Fibroblast of lung (primary cell): Measurements from ENCODE around the gene CDR2L. TPM values are rescaled to one million over a fixed set of nuclear protein-coding genes. Genes with fewer than 3 reads are reported as not detected.

ENCODE experiments used
- DNase-seq, 2 donors: peaks; one replicate each; pipeline versions ENCODE4 v3.0.0 to v3.0.0-alpha.2; 2010; ENCODE audit warnings: low read depth in 2 of 2
- H2AFZ ChIP-seq: 2 replicates; pipeline ENCODE4 v1.5.1; 2012; ENCODE audit warnings: low read length, control low read depth, inconsistent platforms
- H3K27ac ChIP-seq: 2 replicates; pipeline ENCODE4 v1.5.1; 2011; ENCODE audit warnings: low read length, control low read depth; ENCODE audit not compliant: insufficient read depth
- H3K27me3 ChIP-seq: 2 replicates; pipeline ENCODE4 v1.5.1; 2011; ENCODE audit warnings: mild to moderate bottlenecking, low read length; ENCODE audit not compliant: control insufficient read depth, insufficient read depth
- H3K36me3 ChIP-seq: 2 replicates; pipeline ENCODE4 v1.5.1; 2011; ENCODE audit warnings: low read length; ENCODE audit not compliant: control insufficient read depth, insufficient read depth
- H3K4me1 ChIP-seq: 2 replicates; pipeline ENCODE4 v1.5.1; 2011; ENCODE audit warnings: low read length; ENCODE audit not compliant: control insufficient read depth, insufficient read depth; ENCODE audit errors: extremely low read depth
- H3K4me2 ChIP-seq: 2 replicates; pipeline ENCODE4 v1.5.1; 2011; ENCODE audit warnings: low read length, control low read depth; ENCODE audit not compliant: insufficient read depth; ENCODE audit errors: extremely low read depth
- H3K4me3 ChIP-seq, 4 experiments: fragments of 200-600 bp in 1 of 4; sonication (generic) in 1 of 4; replicated peaks in 1 of 4; 2 replicates each; pipeline ENCODE4 v1.5.1; 2011 to 2016; ENCODE audit warnings: low read length in 4 of 4, low read depth in 3 of 4, mild to moderate bottlenecking in 3 of 4, control low read depth in 2 of 4, inconsistent platforms in 1 of 4, mixed read lengths in 1 of 4; ENCODE audit not compliant: insufficient read depth in 1 of 4; ENCODE audit errors: control extremely low read depth in 1 of 4
- H3K79me2 ChIP-seq: 2 replicates; pipeline ENCODE4 v1.5.1; 2012; ENCODE audit warnings: mild to moderate bottlenecking, low read length, inconsistent platforms; ENCODE audit not compliant: control insufficient read depth, insufficient read depth
- H3K9ac ChIP-seq: 2 replicates; pipeline ENCODE4 v1.5.1; 2011; ENCODE audit warnings: mild to moderate bottlenecking, low read length, control low read depth; ENCODE audit not compliant: insufficient read depth
- H3K9me3 ChIP-seq: 2 replicates; pipeline ENCODE4 v1.5.1; 2012; ENCODE audit warnings: low read depth, low read length; ENCODE audit not compliant: control insufficient read depth, insufficient read depth
- H4K20me1 ChIP-seq: 2 replicates; pipeline ENCODE4 v1.5.1; 2011; ENCODE audit warnings: low read length; ENCODE audit not compliant: control insufficient read depth, insufficient read depth; ENCODE audit errors: extremely low read depth
- CTCF ChIP-seq, 2 donors: IDR thresholded peaks in 1 of 2; conservative IDR thresholded peaks in 1 of 2; 1 replicate in 1 of 2; 2 replicates in 1 of 2; pipeline ENCODE4 v1.5.1; 2011 to 2012; ENCODE audit warnings: low read length in 2 of 2, control low read depth in 1 of 2, inconsistent platforms in 1 of 2, low read depth in 1 of 2, mild to moderate bottlenecking in 1 of 2
- EZH2 ChIP-seq: IDR thresholded peaks from 2 replicates; pipeline ENCODE4 v1.5.1; 2012; ENCODE audit warnings: low read length, control low read depth, mild to moderate bottlenecking; ENCODE audit errors: missing control alignments
- polyA plus RNA-seq, 2 donors: library from polyadenylated mRNA; depleted of rRNA in 1 of 2; stranded (reverse) in 1 of 2; unstranded in 1 of 2; fragments of >200 nt; gene quantifications; 2 replicates each; pipeline ENCODE4 v1.2.1, GENCODE V29; 2011 to 2012; ENCODE audit warnings: missing spikeins in 1 of 2
- total RNA-seq: library from RNA; depleted of rRNA; stranded (reverse); fragments of >200 nt; gene quantifications from 2 replicates; pipeline ENCODE4 v1.2.1, GENCODE V29; 2014

CDR2L gene
- total and polyA plus RNA-seq, 2 donors (not counting 1 experiment from before 2014, with no cell fraction given), result 9.7 to 12.2 TPM

- H3K4me3 ChIP-seq, result no peak overlapping the region
- no peak overlapping the region for H3K4me2 ChIP-seq
- TF ChIP-seq CTCF (conservative IDR thresholded peaks at IDR 0.05 in 1 of 2, IDR thresholded peaks at IDR 0.05 in 1 of 2; ENCODE audit: low read depth in 1 of 2, low read length in 2 of 2) (no peak), EZH2 (peak; percentile 32)
- no peaks in the 10 kb centered on the region for H3K9me3 ChIP-seq
- H3K27ac ChIP-seq, result no peak overlapping the region
- DNase-seq, result no peak
- H3K27me3 ChIP-seq, result peaks cover 40% of the 10 kb centered on the region
- no peak overlapping the region for H2AFZ ChIP-seq
- H3K4me1 ChIP-seq, result no peaks in the 10 kb centered on the region
- H3K9ac ChIP-seq, result no peak overlapping the region
- H3K36me3 ChIP-seq, result no peaks in the 10 kb centered on the region
- H4K20me1 ChIP-seq, result no peaks in the 10 kb centered on the region
- H3K79me2 ChIP-seq, result no peaks in the 10 kb centered on the region
Measured at GRCh38 chr17:74941128-74941725, 46.2 kb upstream of the CDR2L start.

- Histone ChIP-seq H3K79me2 (no peaks in the 10 kb centered on the region), H3K27me3 (peaks cover 17% of the 10 kb centered on the region)
- DNase-seq, result no peak
Measured at GRCh38 chr17:74943808-74944522, 43.5 kb upstream of the CDR2L start.

GRCh38 chr17:74945543-74945942, 41.9 kb upstream of the CDR2L start:
- Histone ChIP-seq H3K27ac (no peak overlapping the region), H3K79me2 (no peaks in the 10 kb centered on the region), H3K9me3 (no peaks in the 10 kb centered on the region), H3K9ac (no peak overlapping the region), H3K36me3 (no peaks in the 10 kb centered on the region), H4K20me1 (no peaks in the 10 kb centered on the region), H3K4me2 (no peak overlapping the region), H2AFZ (no peak overlapping the region), H3K4me1 (no peaks in the 10 kb centered on the region), H3K27me3 (peaks cover 15% of the 10 kb centered on the region), H3K4me3 (no peak overlapping the region)
- no peak for DNase-seq
- no peak for TF ChIP-seq EZH2
- TF ChIP-seq CTCF (conservative IDR thresholded peaks at IDR 0.05 in 1 of 2, IDR thresholded peaks at IDR 0.05 in 1 of 2; ENCODE audit: low read depth in 1 of 2, low read length in 2 of 2), result no peak

More at GRCh38 chr17:74943808-74944522, 43.5 kb upstream of the CDR2L start:
- H2AFZ ChIP-seq, result no peak overlapping the region
- no peak overlapping the region for H3K4me3 ChIP-seq
- no peak for TF ChIP-seq CTCF (conservative IDR thresholded peaks at IDR 0.05 in 1 of 2, IDR thresholded peaks at IDR 0.05 in 1 of 2; ENCODE audit: low read depth in 1 of 2, low read length in 2 of 2)
- no peak for TF ChIP-seq EZH2
- no peak overlapping the region for H3K4me2 ChIP-seq
- no peaks in the 10 kb centered on the region for H3K9me3 ChIP-seq
- H3K36me3 ChIP-seq, result no peaks in the 10 kb centered on the region
- H3K4me1 ChIP-seq, result no peaks in the 10 kb centered on the region
- no peak overlapping the region for H3K9ac ChIP-seq
- H4K20me1 ChIP-seq, result no peaks in the 10 kb centered on the region
- H3K27ac ChIP-seq, result no peak overlapping the region
